ENCODE data around the gene SPDL1. TPM values are rescaled to one million over a fixed set of nuclear protein-coding genes. Genes with fewer than 3 reads are reported as not detected.

SPDL1 gene
- total and polyA plus RNA-seq, 2 of the 4 experiments (the other 2 are of a cell fraction) = 18.8 to 29.4 TPM

GRCh38 chr5:169634606-169635005 is 51.0 kb downstream of the SPDL1 start:
- WGBS, 2 experiments (ENCODE audit: extremely low coverage in 2 of 2, insufficient read length in 1 of 2) = no CpG with 5 or more reads among the region's 1 CpG
- Histone ChIP-seq H3K36me3 (ENCODE audit: control insufficient read depth, insufficient read depth, low read length) (no peaks in the 10 kb centered on the region), H2AFZ (replicated peaks; ENCODE audit: low read length, poor library complexity) (no peak overlapping the region), H4K5ac (ENCODE audit: low read depth, low read length) (no peak overlapping the region), H2BK15ac (ENCODE audit: low read depth, low read length) (no peak overlapping the region), H3K27me3 (ENCODE audit: control insufficient read depth, insufficient read depth, low read length) (no peaks in the 10 kb centered on the region), H4K20me1 (ENCODE audit: insufficient read depth, low read length) (no peaks in the 10 kb centered on the region), H3K79me1 (ENCODE audit: low read depth in 1 of 2, low read length in 2 of 2) (no peaks in the 10 kb centered on the region), H2AK9ac (replicated peaks; ENCODE audit: low read depth, low read length, poor library complexity) (no peak overlapping the region), H2BK20ac (ENCODE audit: low read depth, low read length) (no peak overlapping the region), H3K9me3 (ENCODE audit: control insufficient read depth, insufficient read depth, low read length) (peaks cover 4% of the 10 kb centered on the region; the same call in 1 of the 2 replicates), H3K18ac (ENCODE audit: low read depth, low read length) (no peak overlapping the region), H2BK120ac (ENCODE audit: low read depth, low read length) (no peak overlapping the region), H3K56ac (ENCODE audit: extremely low read depth, insufficient read depth, low read length) (no peak overlapping the region), H3K14ac (replicated peaks; ENCODE audit: low read depth, low read length) (no peak overlapping the region), H3K23ac (ENCODE audit: low read depth, low read length) (no peak overlapping the region), H3K4me3 (ENCODE audit: insufficient read depth, low read depth, low read length) (no peak overlapping the region), H3K4me2 (ENCODE audit: low read depth, low read length) (no peak overlapping the region), H3K27ac (ENCODE audit: insufficient read depth, low read length) (no peak overlapping the region), H4K91ac (ENCODE audit: insufficient read depth, low read depth, low read length) (no peak overlapping the region), H3K4me1 (ENCODE audit: control insufficient read depth, insufficient read depth, low read length) (peaks cover 6% of the 10 kb centered on the region), H3K9ac (ENCODE audit: low read depth, low read length) (no peak overlapping the region), H2AK5ac (ENCODE audit: low read depth, low read length) (no peak overlapping the region), H3K9me1 (ENCODE audit: insufficient read depth, low read length) (peaks cover 5% of the 10 kb centered on the region; the same call in 1 of the 2 replicates), H3K4ac (ENCODE audit: low read depth, low read length) (no peak overlapping the region), H4K8ac (ENCODE audit: low read depth in 2 of 2, low read length in 2 of 2) (no peak overlapping the region), H2BK5ac (ENCODE audit: low read depth, low read length, poor library complexity, severe bottlenecking) (no peak overlapping the region)
- no TSS peak for BruUV-seq (replicated peaks)
- ChIA-PET POLR2A (ENCODE audit: unreplicated experiment) (no interaction called here), CTCF (no interaction called here)
- in situ Hi-C loops (cut with MboI; ENCODE audit: low sequenced_read_pairs) = no loop called here
- ATAC-seq (ENCODE audit: low read depth) = no peak
- intact Hi-C loops (cut with micrococcal nuclease) = no loop called here
- no peak for DNase-seq
- dilution Hi-C loops (cut with HindIII; ENCODE audit: low sequenced_read_pairs, unreplicated experiment) = no loop called here
- TF ChIP-seq ELK1 (IDR thresholded peaks at IDR 0.05; ENCODE audit: borderline replicate concordance, low read depth, low read length) (no peak), CEBPB (IDR thresholded peaks at IDR 0.05; ENCODE audit: low read depth, low read length) (no peak), RAD21 (IDR thresholded peaks at IDR 0.05; ENCODE audit: low read length) (no peak), MAZ (IDR thresholded peaks at IDR 0.05; ENCODE audit: borderline replicate concordance, low read depth, low read length) (no peak), RCOR1 (IDR thresholded peaks at IDR 0.05; ENCODE audit: insufficient replicate concordance, low read length) (no peak), CTCF (conservative IDR thresholded peaks at IDR 0.05; ENCODE audit: low read depth, low read length) (no peak), RFX5 (IDR thresholded peaks at IDR 0.05; ENCODE audit: low read depth, low read length) (no peak), CHD1 (IDR thresholded peaks at IDR 0.05; ENCODE audit: low read depth, low read length) (no peak), FOS (IDR thresholded peaks at IDR 0.05; ENCODE audit: low read depth, low read length) (no peak), MXI1 (IDR thresholded peaks at IDR 0.05; ENCODE audit: borderline replicate concordance, low read depth, low read length) (no peak), SMC3 (IDR thresholded peaks at IDR 0.05; ENCODE audit: low read depth, low read length) (no peak), BHLHE40 (IDR thresholded peaks at IDR 0.05; ENCODE audit: low read depth, low read length) (no peak)

Measured in IMR-90 (cell line).